ENCODE measurements around the gene CDH23.

DNA sequence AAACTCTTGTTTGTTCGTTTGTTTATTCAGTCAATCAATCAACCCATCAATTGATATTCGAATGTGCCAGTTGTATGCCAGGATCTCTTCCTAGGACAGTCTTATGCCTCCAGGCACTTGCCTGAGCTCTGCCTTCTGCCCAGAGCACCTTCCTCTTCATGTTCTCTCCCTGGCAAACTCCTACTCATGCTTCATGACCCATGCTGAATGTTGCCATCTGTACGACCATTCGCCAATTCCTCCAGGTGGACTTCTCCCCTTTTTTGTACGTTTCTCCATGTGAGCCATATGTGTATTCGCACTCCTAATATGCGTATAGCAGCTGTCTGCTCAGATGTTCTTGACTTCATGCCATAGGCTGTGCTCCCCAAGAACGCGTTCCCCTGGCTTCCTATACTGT is 180.1 kb downstream of the CDH23 start:
- TF ChIP-seq POLR2AphosphoS5 (IDR thresholded peaks at IDR 0.05): no peak
- no peak for TF ChIP-seq POLR2A (IDR thresholded peaks at IDR 0.05; ENCODE audit: low read depth)
